Smooth muscle cell (in vitro differentiated cells): Measurements from ENCODE around the gene ARL13B. TPM values are rescaled to one million over a fixed set of nuclear protein-coding genes. Genes with fewer than 3 reads are reported as not detected.

Source experiments
- DNase-seq: peaks from one replicate; lab custom pipeline; 2025; ENCODE audit not compliant: unreplicated experiment; lab: John Stamatoyannopoulos, UW
- H2AFZ ChIP-seq: fragments of 200-600 bp; sonication (generic); 2 replicates; pipeline ENCODE4 v1.6.0; 2016; ENCODE audit warnings: antibody characterized with exemption, low read depth, mild to moderate bottlenecking
- H3F3A ChIP-seq: fragments of 200-600 bp; sonication (generic); 2 replicates; pipeline ENCODE4 v1.6.0; 2017; ENCODE audit warnings: antibody characterized with exemption, low read depth
- H3K27ac ChIP-seq: fragments of 200-600 bp; sonication (generic); 2 replicates; pipeline ENCODE4 v1.5.1; 2016; ENCODE audit warnings: low read depth, mild to moderate bottlenecking
- H3K27me3 ChIP-seq: fragments of 200-600 bp; sonication (generic); 2 replicates; pipeline ENCODE4 v1.6.1; 2016; ENCODE audit warnings: low read depth, mild to moderate bottlenecking
- H3K36me3 ChIP-seq: fragments of 200-600 bp; sonication (generic); 2 replicates; pipeline ENCODE4 v1.5.1; 2016; ENCODE audit warnings: low read depth
- H3K4me1 ChIP-seq: fragments of 200-600 bp; sonication (generic); 2 replicates; pipeline ENCODE4 v1.5.1; 2016; ENCODE audit warnings: low read depth
- H3K4me2 ChIP-seq: fragments of 200-600 bp; sonication (generic); 2 replicates; pipeline ENCODE4 v1.6.0; 2016; ENCODE audit warnings: mild to moderate bottlenecking
- H3K4me3 ChIP-seq: fragments of 200-600 bp; sonication (generic); 2 replicates; pipeline ENCODE4 v1.5.1; 2016; ENCODE audit warnings: mild to moderate bottlenecking
- H3K79me2 ChIP-seq: fragments of 200-600 bp; sonication (generic); 2 replicates; pipeline ENCODE4 v1.6.0; 2016; ENCODE audit warnings: low read depth, mild to moderate bottlenecking
- H3K9ac ChIP-seq: fragments of 200-600 bp; sonication (generic); 2 replicates; pipeline ENCODE4 v1.6.0; 2016; ENCODE audit warnings: low read depth
- H3K9me3 ChIP-seq: fragments of 200-600 bp; sonication (generic); replicated peaks from 2 replicates; pipeline ENCODE4 v1.5.1; 2016; ENCODE audit warnings: low read depth
- H4K20me1 ChIP-seq: fragments of 200-600 bp; sonication (generic); 2 replicates; pipeline ENCODE4 v1.6.0; 2016; ENCODE audit warnings: low read depth
- WGBS: methylation state at CpG from one replicate; pipeline ENCODE4 v1.1.7; 2016; ENCODE audit warnings: low lambda C conversion rate; 5-methylcytosine and 5-hydroxymethylcytosine counted together
- polyA plus RNA-seq: library from polyadenylated mRNA; unstranded; fragments of >200 nt; fragmentation: Nextera tagmentation; extraction: Ambion mirVana; gene quantifications from 2 replicates; pipeline ENCODE4 v1.2.1, GENCODE V29; 2016
- total RNA-seq: library from RNA; depleted of rRNA; stranded (reverse); fragments of >200 nt; gene quantifications from 2 replicates; pipeline ENCODE4 v1.2.3, GENCODE V29; 2014
- TF ChIP-seq, protein P1 (sequence below): fragments of 200-600 bp; sonication (generic); IDR thresholded peaks from 2 replicates; pipeline ENCODE4 v1.5.1; 2017; ENCODE audit warnings: borderline replicate concordance, mild to moderate bottlenecking, antibody characterized with exemption; ENCODE audit not compliant: insufficient read depth, poor library complexity, severe bottlenecking

Gene ARL13B
- total and polyA plus RNA-seq, 2 experiments from 2014 or later, result 8.6 to 14.0 TPM

DNA sequence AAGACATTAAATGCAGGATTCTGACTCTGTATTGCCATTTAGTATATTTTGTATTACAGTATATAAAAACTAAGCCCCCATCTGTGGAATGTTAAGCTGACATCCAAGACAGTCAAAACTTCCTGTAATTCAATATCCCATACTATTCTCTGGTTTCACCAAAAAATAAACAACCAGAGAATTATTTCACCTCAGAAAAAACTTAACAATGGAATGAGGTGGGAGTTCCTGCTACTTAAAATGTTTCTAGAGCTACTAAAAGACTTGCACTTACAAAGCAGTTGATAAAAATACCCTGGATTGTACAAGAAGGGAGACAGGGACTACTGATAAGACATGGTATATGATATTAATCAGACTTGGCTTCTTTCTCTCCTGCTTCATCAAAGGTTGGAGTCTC is 8.3 kb downstream of the ARL13B start:
- H3K36me3 ChIP-seq, result no peaks in the 10 kb centered on the region
- no peak overlapping the region for H2AFZ ChIP-seq
- peaks cover 73% of the 10 kb centered on the region for H3K79me2 ChIP-seq

DNA sequence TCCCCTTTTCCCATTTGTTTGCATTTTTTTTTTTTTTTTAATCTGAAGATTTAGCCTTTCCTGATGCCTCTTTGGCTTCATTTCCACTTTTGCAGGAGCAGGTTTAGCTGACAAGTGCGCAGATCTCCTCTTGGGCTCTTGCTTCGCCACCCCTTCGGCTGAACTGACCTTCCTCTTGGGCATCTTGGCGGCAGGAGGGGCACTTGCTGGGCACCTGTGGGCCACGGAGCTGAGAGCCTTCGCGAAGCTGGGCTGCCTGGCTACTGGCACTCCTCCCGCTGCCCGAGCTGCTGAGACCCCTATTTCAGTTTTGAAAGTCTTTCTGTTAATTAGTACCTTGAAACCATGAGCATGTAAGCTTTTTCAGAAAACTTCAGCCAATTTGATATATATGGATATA is 8.8 kb downstream of the ARL13B start:
- no peak overlapping the region for H2AFZ ChIP-seq
- no peak overlapping the region for H3K27ac ChIP-seq
- H3K79me2 ChIP-seq, result peaks cover 73% of the 10 kb centered on the region
- H3K4me3 ChIP-seq, result no peak overlapping the region
- 94% methylated on average over 9 of the region's 9 CpGs for WGBS
- H3K9me3 ChIP-seq, result no peaks in the 10 kb centered on the region
- no peak for DNase-seq
- no peak overlapping the region for H3K4me2 ChIP-seq
- peaks cover 44% of the 10 kb centered on the region for H4K20me1 ChIP-seq
- H3K9ac ChIP-seq, result no peak overlapping the region
- TF ChIP-seq, protein P1, sequence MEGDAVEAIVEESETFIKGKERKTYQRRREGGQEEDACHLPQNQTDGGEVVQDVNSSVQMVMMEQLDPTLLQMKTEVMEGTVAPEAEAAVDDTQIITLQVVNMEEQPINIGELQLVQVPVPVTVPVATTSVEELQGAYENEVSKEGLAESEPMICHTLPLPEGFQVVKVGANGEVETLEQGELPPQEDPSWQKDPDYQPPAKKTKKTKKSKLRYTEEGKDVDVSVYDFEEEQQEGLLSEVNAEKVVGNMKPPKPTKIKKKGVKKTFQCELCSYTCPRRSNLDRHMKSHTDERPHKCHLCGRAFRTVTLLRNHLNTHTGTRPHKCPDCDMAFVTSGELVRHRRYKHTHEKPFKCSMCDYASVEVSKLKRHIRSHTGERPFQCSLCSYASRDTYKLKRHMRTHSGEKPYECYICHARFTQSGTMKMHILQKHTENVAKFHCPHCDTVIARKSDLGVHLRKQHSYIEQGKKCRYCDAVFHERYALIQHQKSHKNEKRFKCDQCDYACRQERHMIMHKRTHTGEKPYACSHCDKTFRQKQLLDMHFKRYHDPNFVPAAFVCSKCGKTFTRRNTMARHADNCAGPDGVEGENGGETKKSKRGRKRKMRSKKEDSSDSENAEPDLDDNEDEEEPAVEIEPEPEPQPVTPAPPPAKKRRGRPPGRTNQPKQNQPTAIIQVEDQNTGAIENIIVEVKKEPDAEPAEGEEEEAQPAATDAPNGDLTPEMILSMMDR, result no peak
- H3F3A ChIP-seq, result no peaks in the 10 kb centered on the region
- no peaks in the 10 kb centered on the region for H3K36me3 ChIP-seq
- no peaks in the 10 kb centered on the region for H3K27me3 ChIP-seq
- H3K4me1 ChIP-seq, result no peaks in the 10 kb centered on the region

More for the DNA sequence above, 8.3 kb downstream of the ARL13B start:
- Histone ChIP-seq H3K27ac (no peak overlapping the region), H3K4me3 (no peak overlapping the region), H3K27me3 (no peaks in the 10 kb centered on the region), H4K20me1 (peaks cover 42% of the 10 kb centered on the region), H3K4me2 (no peak overlapping the region), H3K9ac (no peak overlapping the region), H3K9me3 (no peaks in the 10 kb centered on the region), H3K4me1 (no peaks in the 10 kb centered on the region), H3F3A (no peaks in the 10 kb centered on the region)
- no peak for DNase-seq
- TF ChIP-seq, protein P1, result no peak

DNA sequence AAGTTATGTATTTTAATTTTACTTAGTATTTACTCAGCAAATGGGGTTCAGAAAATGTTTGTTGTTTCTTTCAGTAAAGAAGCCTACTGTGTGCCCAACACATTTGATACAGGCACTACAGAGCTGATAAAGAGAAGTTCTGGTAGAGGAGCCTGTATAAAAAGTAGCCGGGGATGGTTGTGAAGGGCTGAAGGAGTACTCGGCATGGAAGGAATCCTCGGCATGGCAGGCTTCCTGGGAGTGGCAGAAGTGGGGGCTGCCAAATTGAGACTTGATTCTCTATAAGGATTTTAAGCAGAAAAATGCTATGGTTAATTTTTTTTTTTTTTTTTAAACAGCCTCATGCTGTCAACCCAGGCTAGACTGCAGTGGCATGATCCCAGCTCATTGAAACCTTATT is 9.3 kb downstream of the ARL13B start:
- no peak overlapping the region for H3K27ac ChIP-seq
- peaks cover 43% of the 10 kb centered on the region for H4K20me1 ChIP-seq
- no peak overlapping the region for H2AFZ ChIP-seq
- no peaks in the 10 kb centered on the region for H3K4me1 ChIP-seq
- H3K4me3 ChIP-seq, result no peak overlapping the region
- no peaks in the 10 kb centered on the region for H3F3A ChIP-seq
- no peaks in the 10 kb centered on the region for H3K27me3 ChIP-seq
- no peak overlapping the region for H3K4me2 ChIP-seq
- no peak for DNase-seq
- WGBS, result 85% methylated on average over 3 of the region's 3 CpGs
- no peaks in the 10 kb centered on the region for H3K9me3 ChIP-seq
- H3K9ac ChIP-seq, result no peak overlapping the region
- TF ChIP-seq, protein P1, result no peak
- no peaks in the 10 kb centered on the region for H3K36me3 ChIP-seq
- H3K79me2 ChIP-seq, result peaks cover 73% of the 10 kb centered on the region

DNA sequence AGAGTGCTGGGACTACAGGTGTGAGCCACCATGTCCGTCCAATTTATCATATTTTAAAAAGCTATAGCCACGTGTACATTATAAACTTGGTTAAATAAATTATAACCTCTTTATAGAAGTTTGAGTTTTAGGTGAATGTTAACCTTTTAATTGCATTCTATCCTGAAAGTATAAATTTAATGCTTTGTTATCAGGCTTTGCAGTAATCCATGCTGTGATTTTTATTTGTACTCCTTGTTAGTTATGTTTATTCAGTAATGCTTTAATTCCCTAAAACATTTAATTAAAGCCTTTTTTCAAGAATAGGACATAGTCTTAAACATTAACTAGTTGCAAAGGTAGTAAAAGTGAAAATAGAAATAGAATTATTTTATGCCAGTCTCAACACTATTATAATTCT is 11.7 kb downstream of the ARL13B start:
- Histone ChIP-seq H3K9me3 (no peaks in the 10 kb centered on the region), H3K36me3 (no peaks in the 10 kb centered on the region), H3F3A (no peaks in the 10 kb centered on the region), H2AFZ (no peak overlapping the region), H3K4me2 (no peak overlapping the region), H3K9ac (no peak overlapping the region), H3K4me1 (no peaks in the 10 kb centered on the region), H3K27me3 (no peaks in the 10 kb centered on the region), H3K4me3 (no peak overlapping the region), H4K20me1 (peaks cover 29% of the 10 kb centered on the region), H3K79me2 (peaks cover 64% of the 10 kb centered on the region), H3K27ac (no peak overlapping the region)
- DNase-seq, result no peak
- WGBS, result 89% methylated on average over 2 of the region's 2 CpGs
- TF ChIP-seq, protein P1, result no peak
